K562 (cell line): ENCODE measurements around the gene GTF3C4. TPM values are rescaled to one million over a fixed set of nuclear protein-coding genes. Genes with fewer than 3 reads are reported as not detected.

ENCODE experiments used
- ATAC-seq: fragments of 200-7000 bp; cut with Tn5 transposase; 3 replicates; pipeline ENCODE4 v1.9.1; 2020; ENCODE audit warnings: moderate library complexity
- BruUV-seq: library from RNA; stranded (reverse); fragments of 400-500 nt; replicated peaks from 2 replicates; lab custom pipeline; 2021; lab: Mats Ljungman, UMichigan
- CTCF ChIA-PET: fragments of 300-600 bp; formaldehyde crosslinking; extraction: SDS; loops from one replicate; lab custom pipeline; 2021; ENCODE audit warnings: low intra/inter-chr PET ratio; lab: Yijun Ruan, JAX
- POLR2A ChIA-PET: fragments of 300-600, 350-650 bp; sonication (Branson Sonifier 250); formaldehyde crosslinking; extraction: SDS; loops from one replicate; lab custom pipeline; 2021; ENCODE audit warnings: antibody characterized with exemption, inconsistent platforms; lab: Yijun Ruan, JAX
- DNase-seq, 4 experiments: peaks; one replicate each; pipeline versions ENCODE4 v3.0.0 to v3.0.0-alpha.2; 2011 to 2018; ENCODE audit warnings: low spot score in 3 of 4, mixed read lengths in 3 of 4; ENCODE audit errors: extremely low read depth in 1 of 4
- FAIRE-seq: peaks from 2 replicates; lab custom pipeline; 2011; peaks lifted over from hg19 to GRCh38; lab: Jason Lieb, UNC
- H2AFZ ChIP-seq: 2 replicates; pipeline ENCODE4 v1.6.0; 2011; ENCODE audit warnings: low read depth, low read length, control low read depth, inconsistent platforms
- H3K27ac ChIP-seq: fragments of 200-600 bp; 3 replicates; pipeline ENCODE4 v1.8.0; 2011; ENCODE audit warnings: low read depth, mild to moderate bottlenecking, control low read depth, inconsistent platforms, low read length, moderate library complexity, mixed read lengths; ENCODE audit errors: extremely low read depth
- H3K27me3 ChIP-seq, 2 experiments: fragments of 300-600 bp in 1 of 2; 2 replicates in 1 of 2; 3 replicates in 1 of 2; pipeline versions ENCODE4 v1.6.0 to v1.8.0; 2011; ENCODE audit warnings: inconsistent platforms in 2 of 2, low read length in 2 of 2, mild to moderate bottlenecking in 1 of 2, mixed read lengths in 1 of 2, moderate library complexity in 1 of 2; ENCODE audit not compliant: control insufficient read depth in 2 of 2, insufficient read depth in 2 of 2
- H3K36me3 ChIP-seq: fragments of 300-600 bp; 3 replicates; pipeline ENCODE4 v1.8.0; 2011; ENCODE audit warnings: mild to moderate bottlenecking, low read length, inconsistent platforms; ENCODE audit not compliant: control insufficient read depth, insufficient read depth
- H3K4me1 ChIP-seq, 2 experiments: fragments of 200-600 bp in 1 of 2; replicated peaks in 1 of 2; 2 replicates in 1 of 2; 3 replicates in 1 of 2; pipeline versions ENCODE4 v1.5.1 to v1.8.0; 2011; ENCODE audit warnings: inconsistent platforms in 2 of 2, low read length in 2 of 2, mild to moderate bottlenecking in 1 of 2, mixed read lengths in 1 of 2, moderate library complexity in 1 of 2; ENCODE audit not compliant: control insufficient read depth in 2 of 2, insufficient read depth in 2 of 2
- H3K4me2 ChIP-seq: 2 replicates; pipeline ENCODE4 v1.6.1; 2011; ENCODE audit warnings: low read length, control low read depth, inconsistent platforms, mixed read lengths; ENCODE audit not compliant: insufficient read depth
- H3K4me3 ChIP-seq: fragments of 200-600 bp; sonication (generic), shearing (Covaris generic); 2 replicates; pipeline ENCODE4 v1.5.1; 2016; ENCODE audit warnings: control low read depth, inconsistent platforms
- H3K79me2 ChIP-seq: fragments of 200-600 bp; 3 replicates; pipeline ENCODE4 v1.8.0; 2011; ENCODE audit warnings: low read length, inconsistent platforms; ENCODE audit not compliant: control insufficient read depth, insufficient read depth
- H3K9ac ChIP-seq, 2 experiments: 2 replicates each; pipeline versions ENCODE4 v1.6.0 to v1.6.1; 2011; ENCODE audit warnings: low read depth in 2 of 2, low read length in 2 of 2, control low read depth in 1 of 2, inconsistent platforms in 1 of 2, mild to moderate bottlenecking in 1 of 2, mixed read lengths in 1 of 2; ENCODE audit not compliant: insufficient read depth in 1 of 2
- H3K9me1 ChIP-seq: one replicate; pipeline ENCODE4 v1.6.0; 2011; ENCODE audit warnings: inconsistent platforms, mild to moderate bottlenecking, low read length, moderate library complexity; ENCODE audit not compliant: control insufficient read depth, insufficient read depth
- H3K9me3 ChIP-seq: replicated peaks from 2 replicates; pipeline ENCODE4 v1.5.1; 2011; ENCODE audit warnings: low read depth, low read length, inconsistent platforms; ENCODE audit not compliant: control insufficient read depth, insufficient read depth
- H4K20me1 ChIP-seq: replicated peaks from 2 replicates; pipeline ENCODE4 v1.6.1; 2011; ENCODE audit warnings: low read length, inconsistent platforms, mixed read lengths; ENCODE audit not compliant: control insufficient read depth, insufficient read depth
- PPARD ChIP-seq: fragments of 250-450 bp; sonication (Bioruptor Pico); IDR thresholded peaks from 2 replicates; pipeline ENCODE4 v1.8.0; 2022; ENCODE audit warnings: inconsistent platforms, mild to moderate bottlenecking, moderate library complexity
- RB1 ChIP-seq: fragments of 450-650 bp; IDR thresholded peaks from 2 replicates; pipeline ENCODE4 v1.6.1; 2017; ENCODE audit warnings: low read depth, mild to moderate bottlenecking
- SRF ChIP-seq, 2 experiments: fragments of 250-450, 450-650 bp in 1 of 2; sonication (Bioruptor Pico) in 1 of 2; sonication (generic) in 1 of 2; formaldehyde crosslinking; IDR thresholded peaks; 2 replicates each; pipeline versions ENCODE4 v1.5.0 to v1.5.1; 2020 to 2022; ENCODE audit warnings: mild to moderate bottlenecking in 1 of 2, missing genetic modification reagents in 1 of 2
- TAL1 ChIP-seq: fragments of 450-650 bp; IDR thresholded peaks from 2 replicates; pipeline ENCODE4 v1.6.1; 2016; ENCODE audit warnings: mild to moderate bottlenecking
- YY1 ChIP-seq, 3 experiments: IDR thresholded peaks; 2 replicates each; pipeline ENCODE4 v1.6.1; 2011; ENCODE audit warnings: low read length in 2 of 3, mild to moderate bottlenecking in 2 of 3, moderate library complexity in 2 of 3, borderline replicate concordance in 1 of 3, control low read depth in 1 of 3, low read depth in 1 of 3; ENCODE audit not compliant: insufficient read depth in 3 of 3, insufficient replicate concordance in 2 of 3, control insufficient read depth in 1 of 3, insufficient read length in 1 of 3; ENCODE audit errors: extremely low read depth in 1 of 3
- ZNF324 ChIP-seq: fragments of 250-450 bp; sonication (Bioruptor Pico); IDR thresholded peaks from 2 replicates; pipeline ENCODE4 v1.4.0; 2020; ENCODE audit warnings: mild to moderate bottlenecking
- ZNF785 ChIP-seq: fragments of 250-450 bp; sonication (Bioruptor Pico); IDR thresholded peaks from 2 replicates; pipeline ENCODE4 v1.4.0; 2020; ENCODE audit warnings: mild to moderate bottlenecking
- WGBS: fragments of 100-300 bp; shearing (Covaris generic); methylation state at CpG from one replicate; pipeline ENCODE4 v1.1.6; 2016; ENCODE audit warnings: low coverage, mixed read lengths; ENCODE audit not compliant: insufficient coverage; ENCODE audit errors: missing lambda C conversion rate; 5-methylcytosine and 5-hydroxymethylcytosine counted together
- in situ Hi-C: fragments of 300-500 bp; cut with MboI; formaldehyde crosslinking; loops from 4 replicates; pipeline ENCODE4 v1.15.0; 2018; ENCODE audit warnings: inconsistent platforms, mixed read lengths
- intact Hi-C: fragments of 100-400 bp; cut with micrococcal nuclease; formaldehyde crosslinking; loops from 2 replicates; pipeline ENCODE4 v1.14.2; 2022
- polyA plus RNA-seq, 8 experiments: library from polyadenylated mRNA; depleted of rRNA in 4 of 8; stranded (reverse) in 5 of 8; unstranded in 3 of 8; fragments of >200 nt; fragmentation: Nextera tagmentation in 2 of 8; fragmentation: Illumina TruSeq in 1 of 8; extraction: Ambion mirVana in 2 of 8; extraction: Trizol in 1 of 8; gene quantifications; 2 replicates each; pipeline versions ENCODE4 v1.2.1 to v1.2.3, GENCODE V29; 2011 to 2014; ENCODE audit warnings: inconsistent platforms in 1 of 8, missing spikeins in 1 of 8
- total RNA-seq, 7 experiments: library from RNA; depleted of rRNA in 6 of 7; stranded (reverse); fragments of >200 nt in 6 of 7; fragmentation: Illumina TruSeq in 2 of 7; extraction: Trizol in 2 of 7; gene quantifications; 2 replicates each; pipeline versions ENCODE4 v1.2.1 to v1.2.3, GENCODE V29; 2011 to 2021; ENCODE audit warnings: low replicate concordance in 1 of 7
- TF ChIP-seq, protein P1 (sequence below): sonication (generic); formaldehyde crosslinking; IDR thresholded peaks from 2 replicates; pipeline ENCODE4 v1.9.0; 2022; ENCODE audit warnings: mild to moderate bottlenecking, missing genetic modification reagents
- TF ChIP-seq, protein P2 (sequence below): fragments of 250-450 bp; sonication (Bioruptor Pico); IDR thresholded peaks from 2 replicates; pipeline ENCODE4 v1.8.0; 2022; ENCODE audit warnings: inconsistent platforms, mild to moderate bottlenecking, moderate library complexity, borderline replicate concordance

The GTF3C4 gene
- total and polyA plus RNA-seq, 9 of the 15 experiments (the other 6 are each of a cell fraction or from before 2014, with no cell fraction given): 3.9 to 20.0 (median 12.2) TPM

DNA sequence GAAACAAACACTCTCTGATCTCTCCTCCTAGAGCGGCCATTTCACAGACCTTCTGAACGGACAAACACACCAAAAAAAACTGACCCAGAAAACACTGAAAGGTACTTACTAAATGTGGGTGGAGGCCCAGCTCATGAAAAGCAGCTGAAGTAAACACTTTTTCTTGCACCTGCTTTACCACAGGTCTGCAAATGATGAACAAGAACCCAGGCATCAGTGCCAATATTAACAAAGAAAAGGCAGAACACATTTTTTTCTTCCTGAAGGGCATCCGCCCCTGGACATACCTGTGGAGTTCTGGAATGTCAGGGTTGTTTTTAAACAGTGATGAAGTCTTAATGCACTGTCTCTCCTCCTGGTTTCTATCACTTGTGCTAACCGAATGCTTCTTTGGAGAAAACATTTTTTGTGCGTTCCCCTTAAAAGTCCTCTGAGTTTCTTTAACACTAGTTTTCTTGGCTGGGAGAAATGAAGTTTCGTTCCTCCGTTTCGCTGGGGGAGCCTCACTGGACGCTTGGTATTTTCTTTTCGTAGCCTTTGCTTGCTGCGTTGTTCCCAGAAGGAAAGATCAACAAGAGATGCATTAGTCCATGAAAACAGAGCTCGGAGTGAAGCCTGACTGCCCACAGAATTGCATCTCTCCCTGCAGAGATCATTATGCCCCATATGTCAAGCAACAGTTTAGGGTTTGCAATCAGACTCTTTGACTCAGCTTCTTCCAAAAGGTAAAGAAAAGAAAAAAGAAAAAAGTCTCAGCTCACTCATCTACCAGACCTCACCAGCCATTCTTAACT is 7.9 kb upstream of the GTF3C4 start:
- ATAC-seq (no peak), FAIRE-seq (no peak), DNase-seq (no peak)
- WGBS: 93% methylated on average over 12 of the region's 12 CpGs
- no peaks in the 10 kb centered on the region for H3K9me3 ChIP-seq
- intact Hi-C loops: loop anchor here (10.0 kb wide), 1 partner anchor 132 kb away; no protein-coding TSS in a partner anchor
- H3K9ac ChIP-seq: no peak overlapping the region
- BruUV-seq: no TSS peak
- H3K79me2 ChIP-seq: peaks cover 30% of the 10 kb centered on the region
- peaks cover 79% of the 10 kb centered on the region for H3K36me3 ChIP-seq
- POLR2A ChIA-PET: interaction anchor here (0.8 to 1.0 kb wide), 3 partner anchors 9 to 122 kb away, joined by 3 to 5 read pairs (median 3); partner anchors contain the start of gene GTF3C4
- CTCF ChIA-PET: no interaction called here
- no peaks in the 10 kb centered on the region for H3K27me3 ChIP-seq
- no peak overlapping the region for H2AFZ ChIP-seq
- in situ Hi-C loops: no loop called here
- no peak overlapping the region for H3K27ac ChIP-seq
- TF ChIP-seq, protein P1, sequence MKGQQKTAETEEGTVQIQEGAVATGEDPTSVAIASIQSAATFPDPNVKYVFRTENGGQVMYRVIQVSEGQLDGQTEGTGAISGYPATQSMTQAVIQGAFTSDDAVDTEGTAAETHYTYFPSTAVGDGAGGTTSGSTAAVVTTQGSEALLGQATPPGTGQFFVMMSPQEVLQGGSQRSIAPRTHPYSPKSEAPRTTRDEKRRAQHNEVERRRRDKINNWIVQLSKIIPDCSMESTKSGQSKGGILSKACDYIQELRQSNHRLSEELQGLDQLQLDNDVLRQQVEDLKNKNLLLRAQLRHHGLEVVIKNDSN: no peak
- TF ChIP-seq SRF (CRISPR knock-in tag; IDR thresholded peaks at IDR 0.05): no peak
- TF ChIP-seq, protein P2, sequence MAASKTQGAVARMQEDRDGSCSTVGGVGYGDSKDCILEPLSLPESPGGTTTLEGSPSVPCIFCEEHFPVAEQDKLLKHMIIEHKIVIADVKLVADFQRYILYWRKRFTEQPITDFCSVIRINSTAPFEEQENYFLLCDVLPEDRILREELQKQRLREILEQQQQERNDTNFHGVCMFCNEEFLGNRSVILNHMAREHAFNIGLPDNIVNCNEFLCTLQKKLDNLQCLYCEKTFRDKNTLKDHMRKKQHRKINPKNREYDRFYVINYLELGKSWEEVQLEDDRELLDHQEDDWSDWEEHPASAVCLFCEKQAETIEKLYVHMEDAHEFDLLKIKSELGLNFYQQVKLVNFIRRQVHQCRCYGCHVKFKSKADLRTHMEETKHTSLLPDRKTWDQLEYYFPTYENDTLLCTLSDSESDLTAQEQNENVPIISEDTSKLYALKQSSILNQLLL (CRISPR knock-in tag): no peak
- TF ChIP-seq RB1: no peak
- TF ChIP-seq YY1 (IDR thresholded peaks at IDR 0.05; ENCODE audit: borderline replicate concordance in 1 of 3, control insufficient read depth in 1 of 3, extremely low read depth in 1 of 3, insufficient read depth in 3 of 3, insufficient read length in 1 of 3, insufficient replicate concordance in 2 of 3, low read depth in 1 of 3, low read length in 2 of 3): no peak
- no peak for TF ChIP-seq TAL1
- TF ChIP-seq ZNF785 (CRISPR knock-in tag): no peak
- no peak for TF ChIP-seq ZNF324 (CRISPR knock-in tag)
- no peak for TF ChIP-seq PPARD (CRISPR knock-in tag)
- no peak overlapping the region for H3K4me3 ChIP-seq
- no peak overlapping the region for H3K4me2 ChIP-seq
- no peaks in the 10 kb centered on the region for H4K20me1 ChIP-seq
- H3K4me1 ChIP-seq: no peaks in the 10 kb centered on the region
- H3K9me1 ChIP-seq: no peaks in the 10 kb centered on the region
